ENCODE measurements around the gene CPM. TPM values are rescaled to one million over a fixed set of nuclear protein-coding genes. Genes with fewer than 3 reads are reported as not detected.

The CPM gene
- total RNA-seq, 3 donors from 2014 or later (not counting 1 experiment from before 2014, with no cell fraction given) = 0.25 to 1.6 (median 0.68) TPM

DNA sequence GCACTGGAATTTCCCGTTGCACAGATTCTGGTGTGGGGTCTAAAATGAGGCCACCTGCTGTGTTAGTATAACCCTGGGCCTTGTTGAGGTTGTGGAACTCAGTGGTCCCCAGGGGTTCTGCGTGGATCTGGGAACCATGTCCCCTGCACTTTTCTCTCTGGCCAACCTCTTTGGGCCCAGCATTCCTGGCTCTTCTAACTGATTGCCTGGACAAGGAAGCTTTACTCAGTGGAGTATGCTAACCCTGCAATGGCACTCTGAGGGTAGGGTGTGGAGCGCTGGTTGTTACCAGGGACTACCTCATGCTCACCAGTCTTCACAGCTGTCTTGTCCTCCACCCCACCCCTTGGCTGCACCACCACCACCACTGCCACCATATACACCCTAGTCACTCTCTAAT lies 39.2 kb downstream of the CPM start:
- H3K9me3 ChIP-seq (ENCODE audit: control insufficient read depth, insufficient read depth, low read length) = no peaks in the 10 kb centered on the region

DNA sequence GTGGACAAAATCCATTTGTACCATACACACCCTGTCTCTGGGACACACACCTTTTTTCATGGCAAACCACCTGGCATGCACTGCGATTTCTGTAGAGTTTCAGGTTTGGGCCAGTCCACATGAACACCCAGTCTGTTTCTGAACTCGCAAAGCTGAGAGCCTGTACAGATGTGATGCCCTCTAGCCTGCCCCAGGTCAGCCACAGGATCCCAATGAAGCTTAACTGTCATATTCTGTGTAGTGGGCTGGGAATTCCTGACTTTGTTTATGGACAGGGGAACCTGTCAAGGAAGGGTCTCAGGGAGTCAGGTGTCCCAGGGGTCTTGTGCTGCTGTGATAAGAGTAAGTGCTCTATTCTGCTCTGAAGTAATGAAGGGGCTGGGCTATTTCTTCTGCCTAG lies 39.8 kb downstream of the CPM start:
- no peaks in the 10 kb centered on the region for H3K36me3 ChIP-seq (ENCODE audit: control insufficient read depth, insufficient read depth, low read length)
- no peak overlapping the region for H3K4me3 Mint-ChIP-seq
- no peak overlapping the region for H3K27ac Mint-ChIP-seq
- TF ChIP-seq, protein P1, sequence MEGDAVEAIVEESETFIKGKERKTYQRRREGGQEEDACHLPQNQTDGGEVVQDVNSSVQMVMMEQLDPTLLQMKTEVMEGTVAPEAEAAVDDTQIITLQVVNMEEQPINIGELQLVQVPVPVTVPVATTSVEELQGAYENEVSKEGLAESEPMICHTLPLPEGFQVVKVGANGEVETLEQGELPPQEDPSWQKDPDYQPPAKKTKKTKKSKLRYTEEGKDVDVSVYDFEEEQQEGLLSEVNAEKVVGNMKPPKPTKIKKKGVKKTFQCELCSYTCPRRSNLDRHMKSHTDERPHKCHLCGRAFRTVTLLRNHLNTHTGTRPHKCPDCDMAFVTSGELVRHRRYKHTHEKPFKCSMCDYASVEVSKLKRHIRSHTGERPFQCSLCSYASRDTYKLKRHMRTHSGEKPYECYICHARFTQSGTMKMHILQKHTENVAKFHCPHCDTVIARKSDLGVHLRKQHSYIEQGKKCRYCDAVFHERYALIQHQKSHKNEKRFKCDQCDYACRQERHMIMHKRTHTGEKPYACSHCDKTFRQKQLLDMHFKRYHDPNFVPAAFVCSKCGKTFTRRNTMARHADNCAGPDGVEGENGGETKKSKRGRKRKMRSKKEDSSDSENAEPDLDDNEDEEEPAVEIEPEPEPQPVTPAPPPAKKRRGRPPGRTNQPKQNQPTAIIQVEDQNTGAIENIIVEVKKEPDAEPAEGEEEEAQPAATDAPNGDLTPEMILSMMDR (IDR thresholded peaks at IDR 0.05) = no peak
- intact Hi-C loops (cut with micrococcal nuclease) = no loop called here
- no peaks in the 10 kb centered on the region for H3K9me3 ChIP-seq (ENCODE audit: control insufficient read depth, insufficient read depth, low read length)
- DNase-seq (no peak), ATAC-seq (no peak)
- H3K27me3 Mint-ChIP-seq (ENCODE audit: low read depth in 2 of 2) = peaks cover 10 to 12% of the 10 kb centered on the region in 2 donors
- peaks cover 3% of the 10 kb centered on the region for H3K4me1 ChIP-seq (ENCODE audit: control insufficient read depth, insufficient read depth, low read length)
- no peak overlapping the region for H3K27ac ChIP-seq (ENCODE audit: low read length)
- H3K36me3 Mint-ChIP-seq = no peaks in the 10 kb centered on the region
- no peaks in the 10 kb centered on the region for H3K9me3 Mint-ChIP-seq
- no peaks in the 10 kb centered on the region for H3K4me1 Mint-ChIP-seq
- 95% methylated on average over 2 of the region's 2 CpGs for WGBS (ENCODE audit: insufficient coverage)
- H3K27me3 ChIP-seq (ENCODE audit: control insufficient read depth, insufficient read depth, low read length) = no peaks in the 10 kb centered on the region
- no peak overlapping the region for H3K4me3 ChIP-seq (ENCODE audit: low read length)

More for the DNA sequence above, 39.2 kb downstream of the CPM start:
- ATAC-seq = no peak
- Mint-ChIP-seq H3K27ac (no peak overlapping the region), H3K36me3 (no peaks in the 10 kb centered on the region), H3K9me3 (no peaks in the 10 kb centered on the region), H3K27me3 (ENCODE audit: low read depth in 2 of 2) (peaks cover 10 to 12% of the 10 kb centered on the region in 2 donors), H3K4me3 (no peak overlapping the region), H3K4me1 (no peaks in the 10 kb centered on the region)
- intact Hi-C loops (cut with micrococcal nuclease) = no loop called here
- H3K4me1 ChIP-seq (ENCODE audit: control insufficient read depth, insufficient read depth, low read length) = peaks cover 3% of the 10 kb centered on the region
- WGBS (ENCODE audit: insufficient coverage) = 89% methylated on average over 3 of the region's 3 CpGs
- no peak overlapping the region for H3K4me3 ChIP-seq (ENCODE audit: low read length)
- TF ChIP-seq, protein P1 (IDR thresholded peaks at IDR 0.05) = no peak
- no peaks in the 10 kb centered on the region for H3K27me3 ChIP-seq (ENCODE audit: control insufficient read depth, insufficient read depth, low read length)
- H3K27ac ChIP-seq (ENCODE audit: low read length) = no peak overlapping the region
- H3K36me3 ChIP-seq (ENCODE audit: control insufficient read depth, insufficient read depth, low read length) = no peaks in the 10 kb centered on the region
- no peak for DNase-seq

DNA sequence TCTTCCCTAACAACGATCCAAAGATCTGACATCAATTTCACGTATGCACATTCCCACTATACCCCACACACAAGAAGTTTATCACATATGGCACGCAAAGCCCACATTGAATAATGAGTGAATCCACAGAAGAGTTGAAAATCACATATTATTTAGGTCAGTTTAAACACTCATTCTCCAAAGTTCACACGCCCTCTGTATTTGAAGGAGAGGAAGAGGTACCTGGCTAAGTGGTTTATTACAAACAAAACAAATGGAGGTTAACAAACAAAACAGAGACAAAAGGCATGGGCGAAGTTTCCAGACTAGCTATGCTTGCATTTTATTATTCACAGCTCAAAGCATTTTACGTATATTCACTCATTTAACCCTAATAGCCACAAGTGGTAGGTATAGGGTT lies 41.8 kb downstream of the CPM start:
- H3K4me1 Mint-ChIP-seq = no peaks in the 10 kb centered on the region
- no peak for ATAC-seq
- intact Hi-C loops (cut with micrococcal nuclease) = no loop called here
- TF ChIP-seq, protein P1 (IDR thresholded peaks at IDR 0.05) = no peak
- no peaks in the 10 kb centered on the region for H3K36me3 Mint-ChIP-seq
- no peaks in the 10 kb centered on the region for H3K36me3 ChIP-seq (ENCODE audit: control insufficient read depth, insufficient read depth, low read length)
- no peak overlapping the region for H3K4me3 Mint-ChIP-seq
- H3K27me3 Mint-ChIP-seq (ENCODE audit: low read depth in 2 of 2) = peaks cover 4 to 6% of the 10 kb centered on the region in 2 donors
- no peak overlapping the region for H3K4me3 ChIP-seq (ENCODE audit: low read length)
- no peak overlapping the region for H3K27ac Mint-ChIP-seq
- no peaks in the 10 kb centered on the region for H3K9me3 ChIP-seq (ENCODE audit: control insufficient read depth, insufficient read depth, low read length)
- WGBS (ENCODE audit: insufficient coverage) = 89% methylated on average over 5 of the region's 6 CpGs
- H3K27ac ChIP-seq (ENCODE audit: low read length) = no peak overlapping the region
- DNase-seq = no peak
- H3K9me3 Mint-ChIP-seq = no peaks in the 10 kb centered on the region
- no peaks in the 10 kb centered on the region for H3K27me3 ChIP-seq (ENCODE audit: control insufficient read depth, insufficient read depth, low read length)
- H3K4me1 ChIP-seq (ENCODE audit: control insufficient read depth, insufficient read depth, low read length) = peaks cover 3% of the 10 kb centered on the region

DNA sequence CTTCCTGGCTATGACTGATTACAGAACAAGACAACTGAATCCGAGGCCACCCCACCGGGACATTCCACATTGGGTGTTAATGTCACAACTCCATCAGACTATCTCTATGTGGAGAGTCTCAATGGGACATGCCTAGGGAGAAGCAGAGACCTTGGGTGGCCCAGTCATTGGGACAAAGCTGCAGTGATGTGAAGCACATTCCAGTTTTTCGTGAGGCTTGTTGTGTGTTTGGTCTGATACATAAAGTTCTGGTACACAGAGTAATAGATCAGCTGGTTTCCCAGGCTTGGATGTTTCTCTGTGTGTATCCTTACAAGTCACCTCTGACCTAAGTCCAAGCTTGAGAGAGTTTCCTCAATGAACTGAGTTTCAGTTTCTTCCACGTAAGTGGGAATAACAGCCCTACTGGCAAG lies 42.3 kb downstream of the CPM start:
- DNase-seq = no peak
- TF ChIP-seq, protein P1 (IDR thresholded peaks at IDR 0.05) = no peak
- ATAC-seq = no peak
- Histone ChIP-seq H3K27me3 (ENCODE audit: control insufficient read depth, insufficient read depth, low read length) (no peaks in the 10 kb centered on the region), H3K4me1 (ENCODE audit: control insufficient read depth, insufficient read depth, low read length) (peaks cover 3% of the 10 kb centered on the region), H3K4me3 (ENCODE audit: low read length) (no peak overlapping the region), H3K9me3 (ENCODE audit: control insufficient read depth, insufficient read depth, low read length) (no peaks in the 10 kb centered on the region), H3K36me3 (ENCODE audit: control insufficient read depth, insufficient read depth, low read length) (no peaks in the 10 kb centered on the region), H3K27ac (ENCODE audit: low read length) (no peak overlapping the region)
- no peak overlapping the region for H3K27ac Mint-ChIP-seq
- no peaks in the 10 kb centered on the region for H3K9me3 Mint-ChIP-seq
- 95% methylated on average over 4 of the region's 4 CpGs for WGBS (ENCODE audit: insufficient coverage)
- intact Hi-C loops (cut with micrococcal nuclease) = no loop called here
- peaks cover 0 to 1% of the 10 kb centered on the region in 2 donors for H3K27me3 Mint-ChIP-seq (ENCODE audit: low read depth in 2 of 2)
- H3K36me3 Mint-ChIP-seq = no peaks in the 10 kb centered on the region
- no peak overlapping the region for H3K4me3 Mint-ChIP-seq
- no peaks in the 10 kb centered on the region for H3K4me1 Mint-ChIP-seq

Measured in natural killer cell (primary cell).